Calu3 (cell line): ENCODE results near the gene TKFC. TPM values are rescaled to one million over a fixed set of nuclear protein-coding genes. Genes with fewer than 3 reads are reported as not detected.

Experiments used
- BruUV-seq: library from RNA; stranded (reverse); fragments of 400-500 nt; replicated peaks from 2 replicates; lab custom pipeline; 2021; lab: Mats Ljungman, UMichigan
- CTCF ChIA-PET: fragments of 300-600 bp; sonication (Branson Sonifier 250); formaldehyde crosslinking; loops from one replicate; lab custom pipeline; 2022; ENCODE audit warnings: antibody characterized with exemption; lab: Charles Lee
- DNase-seq: peaks from one replicate; pipeline ENCODE4 v3.0.0; 2022
- H3K27ac Mint-ChIP-seq: one replicate; pipeline ENCODE4 v1.8.0; 2022; ENCODE audit warnings: mixed read lengths; ENCODE audit not compliant: unreplicated experiment
- H3K27me3 Mint-ChIP-seq: one replicate; pipeline ENCODE4 v1.8.0; 2022; ENCODE audit warnings: mixed read lengths; ENCODE audit not compliant: unreplicated experiment
- H3K36me3 Mint-ChIP-seq: one replicate; pipeline ENCODE4 v1.8.0; 2022; ENCODE audit warnings: mild to moderate bottlenecking, moderate library complexity, mixed read lengths; ENCODE audit not compliant: insufficient read depth, unreplicated experiment
- H3K4me1 Mint-ChIP-seq: one replicate; pipeline ENCODE4 v1.8.0; 2022; ENCODE audit warnings: mild to moderate bottlenecking, low read depth, mixed read lengths; ENCODE audit not compliant: unreplicated experiment
- H3K4me3 Mint-ChIP-seq: one replicate; pipeline ENCODE4 v1.8.0; 2022; ENCODE audit warnings: mild to moderate bottlenecking, low read depth, moderate library complexity, mixed read lengths; ENCODE audit not compliant: unreplicated experiment
- H3K9me3 Mint-ChIP-seq: one replicate; pipeline ENCODE4 v1.8.0; 2022; ENCODE audit warnings: low read depth, mixed read lengths; ENCODE audit not compliant: unreplicated experiment
- intact Hi-C: fragments of 100-400 bp; cut with micrococcal nuclease; formaldehyde crosslinking; loops from one replicate; pipeline ENCODE4 v1.10.0; 2022; ENCODE audit not compliant: unreplicated experiment
- total RNA-seq: library from RNA; stranded (reverse); gene quantifications from 2 replicates; pipeline ENCODE4 v1.2.3, GENCODE V29; 2022
- TF ChIP-seq, protein P1 (sequence below): fragments of 200-600 bp; IDR thresholded peaks from one replicate; pipeline ENCODE4 v1.8.0; 2022; ENCODE audit warnings: antibody characterized with exemption; ENCODE audit not compliant: unreplicated experiment

TKFC gene
- total RNA-seq, 1 experiment from 2014 or later, result 61.1 TPM

DNA sequence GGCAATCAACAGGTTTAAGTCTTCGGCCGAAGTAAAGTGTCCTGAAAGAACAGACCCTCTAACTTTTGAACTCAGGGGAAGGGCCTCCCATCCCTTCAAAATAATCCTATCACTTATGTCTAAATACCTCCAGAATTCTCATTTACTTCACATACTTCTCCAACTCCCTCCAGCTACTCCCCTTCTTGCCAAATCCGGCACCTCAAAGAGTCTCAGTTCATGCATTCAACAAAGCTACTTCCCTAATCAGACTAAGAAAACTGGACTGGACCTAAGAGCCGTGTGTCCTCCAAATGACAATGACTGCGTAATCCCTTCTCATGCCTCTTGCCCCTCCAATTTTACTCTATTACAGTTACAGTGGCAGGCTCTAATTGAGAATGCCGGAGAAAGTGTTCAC lies 1.4 kb upstream of the TKFC start:
- Mint-ChIP-seq H3K9me3 (no peaks in the 10 kb centered on the region), H3K27me3 (no peaks in the 10 kb centered on the region), H3K4me3 (peak overlapping the region; percentile 87), H3K4me1 (peaks cover 13% of the 10 kb centered on the region), H3K27ac (peak overlapping the region; percentile 90), H3K36me3 (peaks cover 46% of the 10 kb centered on the region)
- TF ChIP-seq, protein P1, sequence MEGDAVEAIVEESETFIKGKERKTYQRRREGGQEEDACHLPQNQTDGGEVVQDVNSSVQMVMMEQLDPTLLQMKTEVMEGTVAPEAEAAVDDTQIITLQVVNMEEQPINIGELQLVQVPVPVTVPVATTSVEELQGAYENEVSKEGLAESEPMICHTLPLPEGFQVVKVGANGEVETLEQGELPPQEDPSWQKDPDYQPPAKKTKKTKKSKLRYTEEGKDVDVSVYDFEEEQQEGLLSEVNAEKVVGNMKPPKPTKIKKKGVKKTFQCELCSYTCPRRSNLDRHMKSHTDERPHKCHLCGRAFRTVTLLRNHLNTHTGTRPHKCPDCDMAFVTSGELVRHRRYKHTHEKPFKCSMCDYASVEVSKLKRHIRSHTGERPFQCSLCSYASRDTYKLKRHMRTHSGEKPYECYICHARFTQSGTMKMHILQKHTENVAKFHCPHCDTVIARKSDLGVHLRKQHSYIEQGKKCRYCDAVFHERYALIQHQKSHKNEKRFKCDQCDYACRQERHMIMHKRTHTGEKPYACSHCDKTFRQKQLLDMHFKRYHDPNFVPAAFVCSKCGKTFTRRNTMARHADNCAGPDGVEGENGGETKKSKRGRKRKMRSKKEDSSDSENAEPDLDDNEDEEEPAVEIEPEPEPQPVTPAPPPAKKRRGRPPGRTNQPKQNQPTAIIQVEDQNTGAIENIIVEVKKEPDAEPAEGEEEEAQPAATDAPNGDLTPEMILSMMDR, result no peak
- BruUV-seq, result no TSS peak
- CTCF ChIA-PET, result no interaction called here
- intact Hi-C loops, result loop anchor here (10.0 kb wide), 1 partner anchor 77 kb away; no protein-coding TSS in a partner anchor
- no peak for DNase-seq

DNA sequence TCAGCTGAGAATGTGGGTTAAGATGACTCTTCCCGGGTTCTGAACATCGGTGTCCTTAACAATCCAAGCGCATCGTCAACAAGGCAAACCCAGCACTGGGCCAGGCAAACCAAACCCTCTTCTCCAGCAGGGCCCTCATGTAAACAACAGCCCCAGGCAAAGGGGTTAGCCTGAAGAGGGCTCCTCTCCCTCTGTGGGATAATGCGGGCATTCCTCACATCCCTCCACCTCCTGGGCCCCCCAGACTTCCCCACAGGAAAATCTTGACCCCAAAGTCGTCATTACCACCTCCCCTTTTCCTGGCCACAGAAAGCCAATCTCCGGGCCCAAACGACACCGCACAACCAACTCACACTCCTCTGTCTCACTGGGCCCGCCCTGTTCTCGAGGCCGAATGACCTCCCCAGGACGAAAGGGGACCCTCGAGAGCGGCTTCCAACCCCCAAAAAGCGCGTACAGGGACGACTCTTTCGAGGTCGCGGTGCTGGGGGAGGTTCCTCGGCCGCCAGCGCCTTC lies 689 bp upstream of the TKFC start:
- TF ChIP-seq, protein P1, result no peak
- CTCF ChIA-PET, result no interaction called here
- Mint-ChIP-seq H3K9me3 (no peaks in the 10 kb centered on the region), H3K27me3 (no peaks in the 10 kb centered on the region), H3K4me3 (peak overlapping the region; percentile 87), H3K27ac (peak overlapping the region; percentile 90), H3K36me3 (peaks cover 51% of the 10 kb centered on the region), H3K4me1 (peaks cover 13% of the 10 kb centered on the region)
- intact Hi-C loops, result loop anchor here (10.0 kb wide), 1 partner anchor 78 kb away; no protein-coding TSS in a partner anchor
- no TSS peak for BruUV-seq
- DNase-seq, result no peak

DNA sequence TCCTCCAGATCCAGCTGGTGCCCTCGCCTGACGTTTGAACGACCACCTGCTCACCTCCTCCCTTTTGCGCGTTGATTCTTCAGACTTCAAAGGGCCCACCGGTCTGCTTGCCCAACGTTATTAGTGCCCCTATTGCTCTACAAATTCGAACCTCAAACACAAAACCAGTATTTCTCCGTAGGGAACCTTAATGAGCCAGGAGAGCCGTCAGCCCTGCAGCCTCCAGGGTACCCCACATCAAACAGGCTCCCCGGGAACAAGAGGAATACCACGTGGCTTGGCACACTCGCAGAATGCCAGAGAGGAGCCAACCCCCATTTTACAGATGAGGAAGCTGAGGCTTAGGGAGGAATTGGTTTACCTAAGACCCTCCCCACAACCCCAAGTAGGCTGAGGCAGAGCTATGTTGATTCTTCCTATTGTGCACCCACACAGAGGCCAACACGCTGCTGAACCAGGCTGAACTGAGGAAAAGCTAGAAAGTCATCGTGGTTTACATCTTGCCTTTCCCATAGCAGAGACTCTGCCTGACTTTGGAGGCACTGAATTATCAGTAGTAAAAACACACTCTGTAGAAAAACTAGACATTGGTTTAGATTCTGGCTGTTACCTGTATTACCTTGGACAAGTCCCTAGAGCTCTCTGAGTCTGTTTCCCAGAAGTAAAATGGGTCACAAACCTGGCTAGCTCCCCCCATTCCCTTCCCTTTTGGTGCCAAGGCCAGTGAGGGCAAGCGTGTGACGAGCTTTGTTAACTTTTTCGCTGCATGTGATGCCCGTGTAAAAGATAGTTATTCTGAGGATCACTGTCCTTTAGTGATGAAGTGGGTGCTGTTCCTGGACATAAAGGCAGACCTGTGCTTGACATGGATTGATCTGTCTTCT lies 764 bp downstream of the TKFC start:
- intact Hi-C loops, result loop anchor here (10.0 kb wide), 1 partner anchor 79 kb away; no protein-coding TSS in a partner anchor
- CTCF ChIA-PET, result interaction anchor here (2.2 kb wide), 1 partner anchor 52 kb away, joined by 8 read pairs; no protein-coding TSS in a partner anchor
- Mint-ChIP-seq H3K27ac (peak overlapping the region; percentile 90), H3K4me1 (peaks cover 13% of the 10 kb centered on the region), H3K9me3 (no peaks in the 10 kb centered on the region), H3K4me3 (peak overlapping the region; percentile 87), H3K27me3 (no peaks in the 10 kb centered on the region), H3K36me3 (peaks cover 50% of the 10 kb centered on the region)
- no peak for DNase-seq
- TSS peak; percentile 84 for BruUV-seq
- TF ChIP-seq, protein P1, result no peak

DNA sequence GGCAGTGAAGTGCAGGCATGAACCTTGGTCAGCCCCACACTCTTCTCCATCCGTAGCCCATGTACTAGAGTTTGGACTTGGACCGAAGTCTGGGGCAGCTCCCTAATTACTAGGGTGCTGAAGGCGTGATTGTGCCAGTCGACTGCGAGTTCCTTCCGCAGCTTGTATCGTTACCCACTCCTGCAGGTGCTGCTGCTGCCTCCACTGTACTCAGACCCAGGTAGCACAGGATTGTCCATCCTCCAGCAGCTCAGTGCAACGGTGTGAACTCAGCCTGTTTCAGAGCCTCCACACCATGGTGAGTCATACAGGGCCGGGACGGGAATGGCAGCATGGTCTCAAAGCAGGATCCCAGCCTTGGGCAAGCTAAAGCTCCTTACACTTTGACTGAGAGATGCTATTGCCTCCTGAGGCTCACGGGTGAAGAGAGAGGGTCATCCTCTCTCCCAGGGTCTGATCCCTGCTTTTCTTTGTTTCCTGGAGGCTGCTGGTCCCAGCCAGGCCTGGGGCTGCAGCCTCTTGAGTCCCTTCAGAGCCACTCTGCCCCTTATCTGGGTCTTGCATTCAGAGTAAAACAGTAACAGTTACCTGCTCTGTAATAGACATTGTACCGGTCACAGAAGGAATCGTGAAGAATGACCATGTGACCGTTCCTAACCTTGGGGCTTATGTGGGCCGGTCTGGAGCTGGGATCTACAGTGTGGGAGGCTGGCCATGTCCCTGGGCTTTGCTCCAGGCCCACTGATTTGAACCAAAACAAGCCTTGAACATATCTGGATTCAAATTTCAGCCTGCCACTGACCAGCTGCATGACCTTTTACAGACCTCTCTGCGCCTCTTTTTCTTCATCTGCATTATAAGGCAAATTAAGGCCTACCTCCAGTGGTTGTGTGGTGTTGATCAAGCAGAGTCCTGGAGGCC lies 1.7 kb downstream of the TKFC start:
- Mint-ChIP-seq H3K4me1 (peaks cover 13% of the 10 kb centered on the region), H3K27ac (no peak overlapping the region), H3K9me3 (no peaks in the 10 kb centered on the region), H3K36me3 (peaks cover 49% of the 10 kb centered on the region), H3K4me3 (peak overlapping the region; percentile 87), H3K27me3 (no peaks in the 10 kb centered on the region)
- BruUV-seq, result no TSS peak
- intact Hi-C loops, result loop anchor here (10.0 kb wide), 1 partner anchor 80 kb away; no protein-coding TSS in a partner anchor
- CTCF ChIA-PET, result interaction anchor here (2.2 kb wide), 1 partner anchor 51 kb away, joined by 8 read pairs; no protein-coding TSS in a partner anchor
- peak; percentile 10 for DNase-seq
- TF ChIP-seq, protein P1, result no peak
